H9 (cell line): Measurements from ENCODE around the gene ARID1B. TPM values are rescaled to one million over a fixed set of nuclear protein-coding genes. Genes with fewer than 3 reads are reported as not detected.

ENCODE experiments used
- DNase-seq: peaks from one replicate; pipeline ENCODE4 v3.0.0-alpha.2; 2017
- H2AFZ ChIP-seq: one replicate; pipeline ENCODE4 v1.6.1; 2013; ENCODE audit warnings: mild to moderate bottlenecking, low read length, control low read depth, moderate library complexity
- H2AK5ac ChIP-seq: 2 replicates; pipeline ENCODE4 v1.6.1; 2013; ENCODE audit warnings: low read length, control low read depth, mixed read lengths; ENCODE audit not compliant: insufficient read length
- H2BK120ac ChIP-seq: one replicate; pipeline ENCODE4 v1.6.1; 2013; ENCODE audit warnings: low read depth, mild to moderate bottlenecking, low read length, control low read depth, inconsistent platforms; ENCODE audit not compliant: poor library complexity, severe bottlenecking
- H2BK12ac ChIP-seq: 2 replicates; pipeline ENCODE4 v1.6.1; 2013; ENCODE audit warnings: low read length, control low read depth, mixed read lengths, low read depth; ENCODE audit not compliant: insufficient read length
- H2BK15ac ChIP-seq: 2 replicates; pipeline ENCODE4 v1.6.1; 2013; ENCODE audit warnings: low read depth, low read length, control low read depth
- H2BK20ac ChIP-seq: one replicate; pipeline ENCODE4 v1.6.1; 2013; ENCODE audit warnings: low read depth, mild to moderate bottlenecking, low read length, control low read depth, inconsistent platforms; ENCODE audit not compliant: poor library complexity, severe bottlenecking
- H2BK5ac ChIP-seq: 2 replicates; pipeline ENCODE4 v1.6.1; 2013; ENCODE audit warnings: low read length, control low read depth, mixed read lengths; ENCODE audit not compliant: insufficient read length
- H3K14ac ChIP-seq: 2 replicates; pipeline ENCODE4 v1.6.1; 2013; ENCODE audit warnings: low read length, control low read depth; ENCODE audit not compliant: insufficient read depth
- H3K18ac ChIP-seq: 2 replicates; pipeline ENCODE4 v1.6.1; 2013; ENCODE audit warnings: low read depth, mild to moderate bottlenecking, mixed read lengths, low read length, control low read depth; ENCODE audit not compliant: insufficient read length
- H3K23ac ChIP-seq: 2 replicates; pipeline ENCODE4 v1.6.1; 2013; ENCODE audit warnings: low read length, control low read depth, mixed read lengths, low read depth; ENCODE audit not compliant: insufficient read length
- H3K23me2 ChIP-seq: 2 replicates; pipeline ENCODE4 v1.6.1; 2013; ENCODE audit warnings: low read depth, mild to moderate bottlenecking, mixed read lengths, low read length, control low read depth; ENCODE audit not compliant: insufficient read length, poor library complexity, severe bottlenecking
- H3K27ac ChIP-seq: 2 replicates; pipeline ENCODE4 v1.5.1; 2013; ENCODE audit warnings: low read length, control low read depth, mixed read lengths, low read depth; ENCODE audit not compliant: insufficient read length
- H3K27me3 ChIP-seq: 2 replicates; pipeline ENCODE4 v1.6.1; 2013; ENCODE audit warnings: low read length, control low read depth, inconsistent platforms; ENCODE audit not compliant: insufficient read depth
- H3K4ac ChIP-seq: 2 replicates; pipeline ENCODE4 v1.6.1; 2013; ENCODE audit warnings: low read depth, mild to moderate bottlenecking, control low read depth, inconsistent platforms, low read length, moderate library complexity
- H3K4me1 ChIP-seq: 2 replicates; pipeline ENCODE4 v1.6.1; 2013; ENCODE audit warnings: low read length, control low read depth, inconsistent platforms; ENCODE audit not compliant: insufficient read depth
- H3K4me2 ChIP-seq: 2 replicates; pipeline ENCODE4 v1.6.1; 2013; ENCODE audit warnings: low read length, control low read depth, mixed read lengths; ENCODE audit not compliant: insufficient read length, insufficient read depth
- H3K56ac ChIP-seq: 2 replicates; pipeline ENCODE4 v1.6.1; 2013; ENCODE audit warnings: low read depth, mild to moderate bottlenecking, mixed read lengths, low read length, control low read depth; ENCODE audit not compliant: insufficient read length
- H3K79me1 ChIP-seq: 2 replicates; pipeline ENCODE4 v1.6.1; 2013; ENCODE audit warnings: low read depth, mild to moderate bottlenecking, moderate library complexity, low read length, control low read depth, inconsistent platforms; ENCODE audit not compliant: insufficient read depth, poor library complexity, severe bottlenecking
- H3K79me2 ChIP-seq: 2 replicates; pipeline ENCODE4 v1.6.1; 2013; ENCODE audit warnings: low read length, control low read depth, inconsistent platforms; ENCODE audit not compliant: insufficient read depth
- H3K9ac ChIP-seq: 2 replicates; pipeline ENCODE4 v1.6.1; 2013; ENCODE audit warnings: low read length, control low read depth, mixed read lengths; ENCODE audit not compliant: insufficient read length; ENCODE audit errors: extremely low read depth
- H3K9me3 ChIP-seq: one replicate; pipeline ENCODE4 v1.6.1; 2013; ENCODE audit warnings: low read depth, low read length, inconsistent platforms; ENCODE audit not compliant: control insufficient read depth
- H3T11ph ChIP-seq: one replicate; pipeline ENCODE4 v1.6.1; 2013; ENCODE audit warnings: mild to moderate bottlenecking, low read length, control low read depth, inconsistent platforms
- H4K20me1 ChIP-seq: one replicate; pipeline ENCODE4 v1.6.1; 2013; ENCODE audit not compliant: control insufficient read depth, insufficient read length, insufficient read depth
- H4K5ac ChIP-seq: 2 replicates; pipeline ENCODE4 v1.6.1; 2013; ENCODE audit warnings: low read depth, mild to moderate bottlenecking, mixed read lengths, low read length, control low read depth; ENCODE audit not compliant: insufficient read length
- H4K8ac ChIP-seq: replicated peaks from 2 replicates; pipeline ENCODE4 v1.6.1; 2013; ENCODE audit warnings: low read length, control low read depth, mixed read lengths, low read depth; ENCODE audit not compliant: insufficient read length
- H4K91ac ChIP-seq: 2 replicates; pipeline ENCODE4 v1.6.1; 2013; ENCODE audit warnings: low read depth, mild to moderate bottlenecking, moderate library complexity, mixed read lengths, low read length, control low read depth; ENCODE audit not compliant: insufficient read length
- H3K27ac Mint-ChIP-seq, 3 experiments: 2 replicates in 2 of 3; 3 replicates in 1 of 3; pipeline ENCODE4 v1.8.0; 2020 to 2021; ENCODE audit warnings: mixed read lengths in 3 of 3, mild to moderate bottlenecking in 1 of 3, moderate library complexity in 1 of 3
- H3K27me3 Mint-ChIP-seq: 2 replicates; pipeline ENCODE4 v1.8.0; 2021; ENCODE audit warnings: low read depth, mild to moderate bottlenecking, moderate library complexity, mixed read lengths
- H3K36me3 Mint-ChIP-seq, 3 experiments: 2 replicates in 2 of 3; 3 replicates in 1 of 3; pipeline ENCODE4 v1.8.0; 2020 to 2021; ENCODE audit warnings: low read depth in 3 of 3, mixed read lengths in 3 of 3; ENCODE audit not compliant: insufficient read depth in 1 of 3
- H3K4me1 Mint-ChIP-seq, 2 experiments: 2 replicates each; pipeline ENCODE4 v1.8.0; 2020; ENCODE audit warnings: mixed read lengths in 2 of 2
- H3K4me3 Mint-ChIP-seq, 2 experiments: 2 replicates in 1 of 2; 3 replicates in 1 of 2; pipeline ENCODE4 v1.8.0; 2020 to 2021; ENCODE audit warnings: mild to moderate bottlenecking in 2 of 2, mixed read lengths in 2 of 2, moderate library complexity in 1 of 2
- H3K9me3 Mint-ChIP-seq, 2 experiments: 2 replicates in 1 of 2; 3 replicates in 1 of 2; pipeline ENCODE4 v1.8.0; 2020; ENCODE audit warnings: mild to moderate bottlenecking in 2 of 2, mixed read lengths in 2 of 2, moderate library complexity in 1 of 2
- CTCF ChIP-seq: fragments of 200-600 bp; sonication (generic); conservative IDR thresholded peaks from 3 replicates; pipeline ENCODE4 v1.8.0; 2021; ENCODE audit warnings: antibody characterized with exemption, mild to moderate bottlenecking
- WGBS: extraction: QIAGEN DNeasy Blood & Tissue Kit; methylation state at CpG from one replicate; pipeline ENCODE4 v1.1.7; 2013; ENCODE audit warnings: missing lambda C conversion rate, low lambda C conversion rate, mixed read lengths; ENCODE audit not compliant: insufficient read length; ENCODE audit errors: extremely low coverage; 5-methylcytosine and 5-hydroxymethylcytosine counted together
- total RNA-seq: library from RNA; stranded (reverse); gene quantifications from 2 replicates; pipeline ENCODE4 v1.2.1, GENCODE V29; 2021

The ARID1B gene
- total RNA-seq, 1 experiment from 2014 or later, result 88.2 TPM

DNA sequence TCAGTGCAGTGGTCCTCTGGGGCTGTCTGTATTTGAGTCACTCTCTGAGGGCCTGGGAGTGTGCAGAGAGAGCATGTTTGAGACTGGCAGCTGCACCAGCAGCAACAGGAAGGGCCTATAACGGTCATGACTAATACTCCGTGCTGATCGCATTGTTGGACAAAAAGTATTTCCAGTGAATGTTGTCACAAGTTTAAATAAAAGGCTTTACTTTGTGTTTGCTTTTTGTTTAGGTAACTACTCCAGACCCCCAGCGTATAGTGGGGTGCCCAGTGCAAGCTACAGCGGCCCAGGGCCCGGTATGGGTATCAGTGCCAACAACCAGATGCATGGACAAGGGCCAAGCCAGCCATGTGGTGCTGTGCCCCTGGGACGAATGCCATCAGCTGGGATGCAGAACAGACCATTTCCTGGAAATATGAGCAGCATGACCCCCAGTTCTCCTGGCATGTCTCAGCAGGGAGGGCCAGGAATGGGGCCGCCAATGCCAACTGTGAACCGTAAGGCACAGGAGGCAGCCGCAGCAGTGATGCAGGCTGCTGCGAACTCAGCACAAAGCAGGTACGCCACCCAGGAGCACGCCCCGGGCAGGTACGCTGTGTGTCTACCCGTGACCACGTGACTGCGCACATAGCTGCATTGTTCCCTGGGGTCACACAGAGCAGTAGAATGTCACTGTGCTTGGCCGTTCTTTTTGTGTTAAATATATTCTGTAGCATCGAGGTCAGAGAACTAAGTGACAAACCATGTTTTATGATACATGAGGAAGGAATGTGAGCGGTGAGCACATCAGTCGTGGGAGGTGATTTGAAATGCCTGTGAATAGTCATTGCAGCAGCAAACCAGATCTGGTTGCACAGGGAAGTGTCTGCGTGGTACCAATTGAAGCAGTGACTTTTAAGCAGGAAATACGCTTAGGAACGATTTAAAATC, 371.5 kb downstream of the ARID1B start:
- WGBS, result no CpG with 5 or more reads among the region's 25 CpGs
- no peak overlapping the region for H3K9ac ChIP-seq
- H3K27me3 Mint-ChIP-seq, result no peaks in the 10 kb centered on the region; the same call in 1 of the 2 replicates
- no peak overlapping the region for H2BK12ac ChIP-seq
- peaks cover 29 to 33% of the 10 kb centered on the region in 2 experiments for H3K4me1 Mint-ChIP-seq
- H3K9me3 ChIP-seq, result no peaks in the 10 kb centered on the region
- H3K4ac ChIP-seq, result no peak overlapping the region
- no peak overlapping the region for H3T11ph ChIP-seq
- H3K27ac ChIP-seq, result no peak overlapping the region
- H2BK20ac ChIP-seq, result no peak overlapping the region
- peaks cover 15 to 25% (median 17%) of the 10 kb centered on the region in 3 experiments for H3K36me3 Mint-ChIP-seq
- no peak overlapping the region for H2BK15ac ChIP-seq
- no peaks in the 10 kb centered on the region for H3K79me2 ChIP-seq
- peak overlapping the region in 1 of 2 experiments; percentile 43; a peak in 1 of 5 replicates for H3K4me3 Mint-ChIP-seq
- H3K14ac ChIP-seq, result no peak overlapping the region
- no peak overlapping the region for H2AFZ ChIP-seq
- H2BK5ac ChIP-seq, result no peak overlapping the region
- H4K91ac ChIP-seq, result no peak overlapping the region
- no peaks in the 10 kb centered on the region for H4K20me1 ChIP-seq
- DNase-seq, result no peak
- no peak for TF ChIP-seq CTCF
- H3K27me3 ChIP-seq, result no peaks in the 10 kb centered on the region
- no peaks in the 10 kb centered on the region for H3K23me2 ChIP-seq
- H2BK120ac ChIP-seq, result no peak overlapping the region
- H3K23ac ChIP-seq, result no peak overlapping the region
- H3K4me2 ChIP-seq, result no peak overlapping the region
- H3K4me1 ChIP-seq, result peaks cover 4% of the 10 kb centered on the region; the same call in 1 of the 2 replicates
- H3K18ac ChIP-seq, result no peak overlapping the region
- H2AK5ac ChIP-seq, result no peak overlapping the region
- H3K56ac ChIP-seq, result no peak overlapping the region
- H4K8ac ChIP-seq, result no peak overlapping the region
- H3K9me3 Mint-ChIP-seq, result peaks cover 0 to 4% of the 10 kb centered on the region in 2 experiments; a peak in 2 of 5 replicates
- no peak overlapping the region for H4K5ac ChIP-seq
- no peaks in the 10 kb centered on the region for H3K79me1 ChIP-seq
- H3K27ac Mint-ChIP-seq, result peak overlapping the region; percentile 59 to 81 (median 62); a peak in 6 of 7 replicates
